Endothelial cell of umbilical vein (primary cell): Measurements from ENCODE around the gene ACER3. TPM values are rescaled to one million over a fixed set of nuclear protein-coding genes. Genes with fewer than 3 reads are reported as not detected.
A peak's percentile ranks its signal among the peaks of the same experiment; 100 is the strongest.

Experiments
- Bru-seq: library from RNA; stranded (reverse); fragments of 400-500 nt; gene quantifications from one replicate; lab custom pipeline; 2021; lab: Mats Ljungman, UMichigan
- BruChase-seq, 2 experiments: library from RNA; stranded (reverse); fragments of 400-500 nt; gene quantifications; one replicate each; lab custom pipeline; 2021; lab: Mats Ljungman, UMichigan
- BruUV-seq: library from RNA; stranded (reverse); fragments of 400-500 nt; replicated peaks from 2 replicates; lab custom pipeline; 2021; lab: Mats Ljungman, UMichigan
- CTCF ChIA-PET: fragments of 300-600, 350-600 bp; sonication (Branson Sonifier 250); formaldehyde crosslinking; loops from one replicate; lab custom pipeline; 2021; ENCODE audit warnings: antibody characterized with exemption, inconsistent platforms; lab: Charles Lee
- POLR2A ChIA-PET: fragments of 300-600, 350-600 bp; sonication (Branson Sonifier 250); formaldehyde crosslinking; loops from one replicate; lab custom pipeline; 2021; ENCODE audit warnings: antibody characterized with exemption, inconsistent platforms; lab: Charles Lee
- DNase-seq: peaks from one replicate; pipeline ENCODE4 v3.0.0-alpha.2; 2011; ENCODE audit warnings: low read depth, low spot score
- FAIRE-seq: peaks from 2 replicates; lab custom pipeline; 2011; peaks lifted over from hg19 to GRCh38; lab: Jason Lieb, UNC
- H2AFZ ChIP-seq: 2 replicates; pipeline ENCODE4 v1.6.0; 2012; ENCODE audit warnings: low read depth, low read length, control low read depth, inconsistent platforms
- H3K27ac ChIP-seq: 2 replicates; pipeline ENCODE4 v1.5.1; 2011; ENCODE audit warnings: low read depth, mild to moderate bottlenecking, control low read depth, low read length, moderate library complexity; ENCODE audit not compliant: insufficient read depth
- H3K27me3 ChIP-seq, 2 experiments: 2 replicates each; pipeline versions ENCODE4 v1.6.0 to v1.6.1; 2011; ENCODE audit warnings: low read length in 2 of 2, mixed read lengths in 1 of 2; ENCODE audit not compliant: control insufficient read depth in 2 of 2, insufficient read depth in 2 of 2
- H3K36me3 ChIP-seq, 2 experiments: 2 replicates in 1 of 2; 3 replicates in 1 of 2; pipeline ENCODE4 v1.5.1; 2011; ENCODE audit warnings: low read length in 2 of 2, mild to moderate bottlenecking in 1 of 2, moderate library complexity in 1 of 2; ENCODE audit not compliant: control insufficient read depth in 2 of 2, insufficient read depth in 2 of 2; ENCODE audit errors: extremely low read depth in 1 of 2
- H3K4me1 ChIP-seq: 3 replicates; pipeline ENCODE4 v1.5.1; 2011; ENCODE audit warnings: mild to moderate bottlenecking, low read length; ENCODE audit not compliant: control insufficient read depth, insufficient read depth; ENCODE audit errors: extremely low read depth
- H3K4me2 ChIP-seq: 2 replicates; pipeline ENCODE4 v1.6.1; 2011; ENCODE audit warnings: low read length, control low read depth, mixed read lengths; ENCODE audit not compliant: insufficient read depth
- H3K4me3 ChIP-seq, 3 experiments: fragments of 200-600 bp in 1 of 3; sonication (generic), shearing (Covaris generic) in 1 of 3; replicated peaks in 1 of 3; 2 replicates each; pipeline ENCODE4 v1.5.1; 2011 to 2016; ENCODE audit warnings: control low read depth in 3 of 3, low read length in 3 of 3, mild to moderate bottlenecking in 2 of 3, inconsistent platforms in 1 of 3, low read depth in 1 of 3, moderate library complexity in 1 of 3; ENCODE audit not compliant: insufficient read depth in 1 of 3
- H3K79me2 ChIP-seq: 2 replicates; pipeline ENCODE4 v1.6.0; 2012; ENCODE audit warnings: low read length, inconsistent platforms; ENCODE audit not compliant: control insufficient read depth, insufficient read depth
- H3K9ac ChIP-seq: replicated peaks from 2 replicates; pipeline ENCODE3; 2011; ENCODE audit warnings: low read length, control low read depth; ENCODE audit not compliant: insufficient read depth; ENCODE audit errors: extremely low read depth
- H3K9me1 ChIP-seq: replicated peaks from 3 replicates; pipeline ENCODE4 v1.6.0; 2011; ENCODE audit warnings: mild to moderate bottlenecking, low read length; ENCODE audit not compliant: control insufficient read depth, insufficient read depth; ENCODE audit errors: extremely low read depth
- H3K9me3 ChIP-seq: replicated peaks from 2 replicates; pipeline ENCODE4 v1.5.1; 2012; ENCODE audit warnings: low read length, inconsistent platforms; ENCODE audit not compliant: control insufficient read depth, insufficient read depth
- H4K20me1 ChIP-seq: replicated peaks from 2 replicates; pipeline ENCODE3; 2011; ENCODE audit warnings: mild to moderate bottlenecking, low read length; ENCODE audit not compliant: control insufficient read depth, insufficient read depth; ENCODE audit errors: extremely low read depth
- POLR2A ChIP-seq: IDR thresholded peaks from 2 replicates; pipeline ENCODE4 v1.6.1; 2012; ENCODE audit warnings: low read depth, mild to moderate bottlenecking, control low read depth, low read length
- POLR2AphosphoS5 ChIP-seq: IDR thresholded peaks from 2 replicates; pipeline ENCODE4 v1.6.1; 2012; ENCODE audit warnings: low read depth, mild to moderate bottlenecking, control low read depth, low read length, moderate library complexity; ENCODE audit not compliant: insufficient read depth
- dilution Hi-C: fragments of 300-500 bp; cut with MboI; formaldehyde crosslinking; loops from one replicate; pipeline ENCODE4 v1.15.0; 2019; ENCODE audit warnings: low sequenced_read_pairs; ENCODE audit not compliant: extremely low pct_ligation_motif_present
- intact Hi-C: fragments of 100-400 bp; cut with micrococcal nuclease; formaldehyde crosslinking; loops from one replicate; pipeline ENCODE4 v1.10.0; 2022
- long read RNA-seq: library from polyadenylated mRNA; stranded (forward); transcript quantifications from one replicate; pipeline ENCODE4 v2.0.0, GENCODE V29; 2021
- polyA minus RNA-seq, 3 experiments: library from RNA; depleted of rRNA, polyadenylated mRNA; stranded (reverse); fragments of >200 nt; gene quantifications; 1 replicate in 1 of 3; 2 replicates in 2 of 3; pipeline ENCODE4 v1.2.3, GENCODE V29; 2011
- polyA plus RNA-seq, 4 experiments: library from polyadenylated mRNA; depleted of rRNA in 3 of 4; stranded (reverse) in 3 of 4; unstranded in 1 of 4; fragments of >200 nt; gene quantifications; 2 replicates each; pipeline versions ENCODE4 v1.2.1 to v1.2.3, GENCODE V29; 2011 to 2012; ENCODE audit warnings: missing spikeins in 1 of 4
- total RNA-seq: library from RNA; stranded (reverse); gene quantifications from 2 replicates; pipeline ENCODE4 v1.2.3, GENCODE V29; 2021
- TF ChIP-seq, protein P1 (sequence below), 2 donors: IDR thresholded peaks; 1 replicate in 1 of 2; 2 replicates in 1 of 2; pipeline ENCODE4 v1.5.1; 2011; ENCODE audit warnings: low read length in 2 of 2, mild to moderate bottlenecking in 2 of 2, moderate library complexity in 2 of 2, control low read depth in 1 of 2, inconsistent platforms in 1 of 2, low read depth in 1 of 2; ENCODE audit not compliant: insufficient read depth in 1 of 2; ENCODE audit errors: extremely low read depth in 1 of 2
- TF ChIP-seq, protein P2 (sequence below): IDR thresholded peaks from 2 replicates; pipeline ENCODE4 v1.6.1; 2011; ENCODE audit not compliant: insufficient read depth, insufficient read length

The ACER3 gene
- total RNA-seq (22.4 and 31.6 TPM in 2 replicates), polyA plus RNA-seq (8.9 and 9.9 TPM in 2 replicates), polyA minus RNA-seq (34.9 and 35.1 TPM in 2 replicates), Bru-seq, nascent RNA (percentile 81 among the genes with signal in this experiment), BruChase-seq, experiment 1, labeled RNA remaining after a 6-hour chase (percentile 73 among the genes with signal in this experiment), BruChase-seq, experiment 2, labeled RNA remaining after a 2-hour chase (percentile 71 among the genes with signal in this experiment)
- polyA plus RNA-seq (2011; cell fraction: cytosol; rRNA removed), result 7.1 and 7.2 TPM in 2 replicates
- polyA plus RNA-seq (2011; cell fraction: nucleus; rRNA removed), result 13.6 and 17.0 TPM in 2 replicates
- 19.6 and 25.8 TPM in 2 replicates for polyA plus RNA-seq (2012)
- 7.7 TPM for polyA minus RNA-seq (2011; cell fraction: cytosol; rRNA and poly(A)+ RNA removed)
- polyA minus RNA-seq (2011; cell fraction: nucleus; rRNA and poly(A)+ RNA removed), result 22.3 and 28.9 TPM in 2 replicates
- long read RNA-seq, full-length matches to known transcripts, result 37 of 52 reads
- long read RNA-seq, partial matches to known transcripts, result 7 of 52 reads
- long read RNA-seq, other reads (novel, unspliced or antisense), result 8 of 52 reads

DNA sequence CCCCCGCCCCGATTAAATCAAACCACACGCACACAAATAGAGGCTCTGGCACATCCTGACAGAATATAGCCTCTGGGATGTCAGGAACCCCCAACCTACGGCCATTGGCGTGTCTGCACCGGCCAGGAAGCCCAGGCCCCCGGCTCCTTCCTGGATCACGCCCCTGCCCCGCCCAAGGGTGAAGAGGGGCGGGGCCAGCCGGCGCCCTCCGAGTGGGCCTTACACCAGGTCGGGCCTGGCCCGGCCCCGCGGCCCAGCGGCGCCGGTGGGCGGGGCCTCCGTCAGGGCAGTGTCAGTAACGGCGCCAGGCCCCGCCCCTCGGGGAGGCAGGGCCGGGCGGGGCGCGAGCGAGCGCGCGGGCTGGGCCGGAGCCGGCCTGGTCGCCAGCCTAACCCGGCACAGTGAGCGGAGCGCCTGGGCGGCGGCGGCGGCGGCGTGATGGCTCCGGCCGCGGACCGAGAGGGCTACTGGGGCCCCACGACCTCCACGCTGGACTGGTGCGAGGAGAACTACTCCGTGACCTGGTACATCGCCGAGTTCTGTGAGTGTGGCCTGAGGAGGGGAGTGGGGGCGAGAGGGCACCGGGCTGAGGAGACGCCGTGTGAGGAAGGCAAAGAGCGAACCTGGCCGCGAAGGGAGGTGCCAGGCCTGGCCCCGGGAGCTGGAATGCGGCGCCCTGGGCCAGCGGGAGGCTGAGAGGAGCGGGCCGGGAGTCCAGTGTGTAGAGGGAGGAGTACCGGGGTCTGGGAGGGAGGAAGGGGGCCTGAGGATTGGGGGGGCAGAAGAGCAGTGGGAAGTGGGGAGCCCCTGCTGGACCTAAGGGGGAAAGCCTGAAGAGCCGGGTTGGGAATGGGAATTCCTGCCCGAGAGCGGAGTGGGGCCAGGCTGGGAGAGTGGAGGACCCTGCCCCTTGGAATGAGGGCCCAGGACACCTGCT lies at the start of gene ACER3:
TSS of gene ACER3 (plus strand) at position 380 of the 937 bp plus-strand sequence. CDS start at position 439, 59 bp downstream.
- POLR2A ChIA-PET, result interaction anchor here (0.6 to 0.7 kb wide), 2 partner anchors 22 to 59 kb away, joined by 3 to 4 read pairs; no protein-coding TSS in a partner anchor
- no TSS peak for BruUV-seq

More for the DNA sequence above, at the start of gene ACER3:
- Histone ChIP-seq H2AFZ (peak within 1 kb of the TSS; percentile 90), H3K9ac (peak within 1 kb of the TSS; percentile 93), H3K27ac (peak within 1 kb of the TSS; percentile 77), H3K9me3 (no peaks in the 10 kb centered on the region), H3K36me3 (no peaks in the 10 kb centered on the region), H3K79me2 (peaks cover 21% of the 10 kb centered on the region), H3K4me2 (peak within 1 kb of the TSS; percentile 78), H4K20me1 (no peaks in the 10 kb centered on the region), H3K9me1 (no peaks in the 10 kb centered on the region), H3K4me3 (peak within 1 kb of the TSS; percentile 44 to 92 (median 62)), H3K4me1 (peaks cover 13% of the 10 kb centered on the region), H3K27me3 (no peaks in the 10 kb centered on the region)
- CTCF ChIA-PET, result interaction anchor here (1.0 to 2.2 kb wide), 6 partner anchors 28 to 139 kb away, joined by 3 to 18 read pairs (median 8); no protein-coding TSS in a partner anchor
- dilution Hi-C loops (no loop called here), intact Hi-C loops (loop anchor here (1.0 to 2.0 kb wide), 6 partner anchors 19 to 78 kb away; partner anchors contain the start of gene TSKU)
- peak; percentile 94 for TF ChIP-seq POLR2AphosphoS5
- TF ChIP-seq, protein P1, sequence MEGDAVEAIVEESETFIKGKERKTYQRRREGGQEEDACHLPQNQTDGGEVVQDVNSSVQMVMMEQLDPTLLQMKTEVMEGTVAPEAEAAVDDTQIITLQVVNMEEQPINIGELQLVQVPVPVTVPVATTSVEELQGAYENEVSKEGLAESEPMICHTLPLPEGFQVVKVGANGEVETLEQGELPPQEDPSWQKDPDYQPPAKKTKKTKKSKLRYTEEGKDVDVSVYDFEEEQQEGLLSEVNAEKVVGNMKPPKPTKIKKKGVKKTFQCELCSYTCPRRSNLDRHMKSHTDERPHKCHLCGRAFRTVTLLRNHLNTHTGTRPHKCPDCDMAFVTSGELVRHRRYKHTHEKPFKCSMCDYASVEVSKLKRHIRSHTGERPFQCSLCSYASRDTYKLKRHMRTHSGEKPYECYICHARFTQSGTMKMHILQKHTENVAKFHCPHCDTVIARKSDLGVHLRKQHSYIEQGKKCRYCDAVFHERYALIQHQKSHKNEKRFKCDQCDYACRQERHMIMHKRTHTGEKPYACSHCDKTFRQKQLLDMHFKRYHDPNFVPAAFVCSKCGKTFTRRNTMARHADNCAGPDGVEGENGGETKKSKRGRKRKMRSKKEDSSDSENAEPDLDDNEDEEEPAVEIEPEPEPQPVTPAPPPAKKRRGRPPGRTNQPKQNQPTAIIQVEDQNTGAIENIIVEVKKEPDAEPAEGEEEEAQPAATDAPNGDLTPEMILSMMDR (IDR thresholded peaks at IDR 0.05; ENCODE audit: extremely low read depth in 1 of 2, insufficient read depth in 1 of 2, low read depth in 1 of 2, low read length in 2 of 2), result peak in 1 of 2 donors; percentile 51
- TF ChIP-seq POLR2A, result peak; percentile 93
- TF ChIP-seq, protein P2, sequence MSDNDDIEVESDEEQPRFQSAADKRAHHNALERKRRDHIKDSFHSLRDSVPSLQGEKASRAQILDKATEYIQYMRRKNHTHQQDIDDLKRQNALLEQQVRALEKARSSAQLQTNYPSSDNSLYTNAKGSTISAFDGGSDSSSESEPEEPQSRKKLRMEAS, result no peak
- peak; percentile 73 for FAIRE-seq
- peak; percentile 89 for DNase-seq
